ENCODE measurements around the gene SIX1.

Gene SIX1

DNA sequence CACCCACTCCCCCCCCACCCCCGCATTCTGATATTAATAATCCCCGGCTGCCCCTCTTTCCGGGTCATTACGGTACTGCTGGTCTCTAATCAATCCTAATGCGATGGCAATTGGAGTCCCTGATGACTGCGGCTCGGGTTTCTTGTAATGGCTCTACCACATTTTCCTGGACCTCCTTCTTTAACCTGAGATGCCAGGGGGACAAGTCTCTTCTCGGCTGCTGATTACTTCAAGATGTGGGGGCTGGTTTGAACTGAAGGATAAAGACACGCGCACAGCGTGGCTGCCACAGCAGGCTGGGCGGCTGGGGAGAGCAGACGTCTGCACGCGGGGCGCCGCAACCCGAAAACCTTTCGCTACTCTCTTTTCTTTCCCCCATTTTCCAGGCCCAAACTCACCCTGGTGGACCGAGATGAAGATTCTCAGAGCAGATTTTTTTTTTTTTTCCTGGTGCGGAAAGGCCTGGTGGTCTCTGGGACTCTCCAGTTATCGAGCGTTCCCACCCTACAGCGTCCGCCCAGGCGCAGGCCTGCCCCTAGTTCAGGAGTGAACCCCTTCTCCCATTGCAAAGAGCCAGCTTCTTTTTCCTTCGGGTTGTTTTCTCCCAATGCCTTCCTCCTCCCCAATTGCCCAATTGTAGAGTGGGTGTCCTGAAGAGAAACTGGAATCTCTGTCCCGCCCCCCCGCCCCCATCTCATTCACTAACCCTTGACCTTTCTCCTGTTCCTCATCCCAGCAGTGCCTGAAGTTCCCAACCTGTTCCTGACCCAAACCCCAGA, 6.0 kb upstream of the SIX1 start:
- no peak for DNase-seq (ENCODE audit: low spot score)

DNA sequence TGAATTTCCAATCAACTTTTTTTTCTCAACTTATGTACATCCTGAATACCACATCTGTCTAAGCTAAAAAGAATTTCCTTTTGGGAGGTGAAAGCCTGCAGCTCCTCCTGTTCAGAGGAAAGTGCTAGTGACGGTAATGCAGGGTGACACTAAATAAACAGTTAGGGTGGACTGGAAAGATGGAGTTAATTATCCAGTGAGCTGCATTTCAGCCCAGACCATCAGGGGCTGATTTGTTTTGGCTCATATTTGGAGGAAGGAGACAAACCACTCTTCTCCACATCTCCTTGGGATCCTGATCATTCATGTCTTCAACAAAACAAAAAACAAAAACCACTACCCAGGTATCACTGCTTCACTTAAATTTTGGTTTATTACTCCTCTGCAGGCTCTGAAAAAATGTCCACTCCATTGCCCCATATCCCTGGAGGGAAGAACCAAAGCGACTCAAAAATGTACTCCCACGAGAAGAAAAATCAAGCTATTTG, 5.1 kb upstream of the SIX1 start:
- no peak for DNase-seq (ENCODE audit: low spot score)

DNA sequence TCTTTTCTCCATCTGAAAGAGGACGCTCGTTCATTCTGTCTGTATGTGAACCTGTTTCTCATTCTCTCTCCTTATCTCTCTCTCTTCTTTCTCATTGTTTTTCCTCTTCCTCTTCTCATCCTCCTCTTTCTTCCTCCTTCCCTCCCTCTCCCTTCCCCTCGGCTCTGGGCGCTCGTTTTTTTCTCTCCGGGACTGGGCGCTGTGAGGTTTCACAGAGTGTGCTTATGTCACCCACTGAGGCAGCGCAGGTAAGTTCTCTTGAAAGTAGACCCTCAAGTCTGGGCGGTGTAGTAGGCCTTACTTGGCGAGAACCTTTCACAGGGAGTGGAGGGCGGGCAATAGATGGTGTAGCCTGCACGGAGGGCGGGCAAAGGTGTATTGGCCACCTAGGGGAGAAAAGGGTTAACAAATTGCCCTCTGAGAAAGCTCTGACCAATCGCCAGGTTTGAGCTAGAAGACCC, 4.5 kb upstream of the SIX1 start:
- no peak for DNase-seq (ENCODE audit: low spot score)

DNA sequence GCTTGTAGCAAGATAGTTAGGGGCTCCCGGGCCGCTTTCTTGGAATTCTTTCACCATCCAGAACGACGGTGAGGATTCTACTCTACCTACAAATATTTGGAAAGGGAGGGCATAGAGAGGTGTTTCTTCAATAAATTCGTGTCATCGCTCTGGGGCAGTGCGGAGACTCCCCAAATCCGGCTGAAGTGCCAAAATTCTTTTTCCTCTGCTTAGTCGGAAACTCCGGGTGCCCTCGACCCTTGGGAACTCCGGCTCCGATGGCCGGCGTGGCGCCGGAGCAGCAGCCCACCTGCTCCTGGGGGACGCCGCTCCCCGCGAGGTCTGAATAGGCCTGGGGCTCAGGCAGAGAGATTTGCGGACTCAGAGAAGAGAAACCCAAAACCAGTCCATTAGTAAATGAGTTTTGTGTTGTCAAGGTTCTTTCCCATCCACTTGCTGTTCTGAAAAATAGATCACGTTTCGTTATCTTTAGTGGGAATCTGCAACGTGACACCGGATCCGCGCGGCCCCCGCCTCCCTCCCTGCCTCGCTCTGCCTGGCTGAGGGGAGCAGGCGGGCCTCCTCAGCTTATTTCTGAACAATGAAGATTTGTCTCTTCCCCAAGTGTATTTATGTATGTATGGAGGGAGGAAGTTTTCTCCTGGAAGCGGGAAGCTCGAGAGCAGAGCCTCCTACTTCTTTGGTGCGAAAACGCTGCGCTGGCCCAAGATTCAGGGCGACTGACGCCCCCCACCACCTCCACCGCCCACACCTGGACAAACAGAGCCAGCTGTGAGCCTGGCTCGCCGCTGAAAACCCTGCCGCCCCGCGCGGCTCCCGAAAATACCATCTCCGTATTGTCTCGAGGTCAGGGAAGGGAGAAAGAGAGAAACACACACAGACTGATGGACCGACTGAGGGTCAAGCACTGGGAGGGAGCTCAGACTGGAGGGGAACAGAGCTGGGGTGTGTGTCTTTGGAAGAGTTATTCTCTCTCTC, 3.7 kb upstream of the SIX1 start:
- DNase-seq (ENCODE audit: low spot score), result no peak

DNA sequence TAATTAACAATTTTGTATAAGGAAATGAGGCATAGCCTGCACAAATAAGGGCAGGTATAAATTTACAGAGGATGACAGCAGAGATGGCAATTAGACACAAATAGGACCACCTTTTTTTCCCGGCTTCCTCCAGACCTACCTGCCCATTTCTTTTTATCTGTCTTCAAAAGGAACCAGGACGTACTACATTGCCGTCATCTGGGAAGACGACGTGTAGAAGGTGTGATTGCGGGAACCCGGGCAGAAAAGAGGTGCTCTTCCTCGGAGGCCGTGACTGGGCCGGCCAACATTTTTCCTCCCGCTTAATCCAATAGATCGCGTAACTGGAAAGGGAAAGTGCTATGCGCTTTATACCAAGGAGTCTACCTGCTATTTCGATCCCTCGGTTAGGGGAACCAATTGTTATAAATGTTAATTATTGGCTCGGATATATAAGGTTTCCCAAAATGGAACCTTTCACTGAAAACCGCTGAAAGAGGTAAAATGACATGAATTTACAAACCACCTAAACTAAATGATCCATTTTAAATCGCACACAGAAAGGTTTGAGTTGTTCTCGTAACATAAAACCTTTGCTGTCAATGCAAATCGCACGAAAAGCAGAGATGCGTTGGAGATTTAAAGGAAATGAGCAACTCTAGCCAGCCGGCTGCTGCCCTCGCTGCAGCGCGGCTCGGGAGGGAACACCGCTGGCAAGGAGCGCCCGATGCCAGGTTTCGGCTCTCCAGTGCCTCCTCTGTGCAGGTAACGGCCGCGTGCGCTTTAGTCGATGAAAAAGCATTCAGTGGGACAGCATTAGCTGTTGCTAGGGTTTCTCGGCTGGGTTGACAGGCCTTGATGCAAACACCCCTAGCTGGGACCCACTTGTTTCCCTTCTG, 2.8 kb upstream of the SIX1 start:
- no peak for DNase-seq (ENCODE audit: low spot score)

DNA sequence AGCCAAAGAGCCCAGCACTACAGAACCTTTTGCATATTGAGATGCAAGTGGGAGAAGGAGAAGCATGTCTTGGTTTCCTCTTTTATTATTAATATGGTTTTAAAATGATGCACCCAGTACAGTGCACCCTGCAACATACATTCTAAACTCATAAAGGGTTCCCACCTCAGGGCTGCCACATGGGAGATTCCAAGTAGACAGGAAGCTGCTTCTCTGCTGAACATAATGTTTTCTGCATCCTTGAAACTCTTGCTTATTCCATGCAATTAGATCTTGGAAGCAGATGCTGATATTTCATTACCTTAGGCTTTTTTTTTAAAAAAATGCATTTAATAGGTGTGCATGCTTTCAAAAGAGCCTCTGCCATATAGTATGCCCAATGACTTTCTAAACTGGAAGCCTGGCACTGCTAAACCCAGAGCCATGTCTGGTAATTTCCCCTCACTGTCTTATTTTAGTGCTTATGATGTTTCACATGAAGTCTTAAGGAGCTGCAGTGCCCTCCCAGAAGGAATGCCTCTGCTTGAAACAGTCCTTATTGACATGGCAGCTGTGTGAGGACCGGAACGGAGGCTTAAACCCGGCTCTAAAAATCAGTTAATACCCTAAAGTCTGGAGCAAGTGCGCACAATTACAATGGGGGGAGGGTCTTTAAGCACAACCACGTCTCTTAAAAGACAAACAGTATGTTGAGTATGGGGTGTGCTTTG, 2.0 kb upstream of the SIX1 start:
- no peak for DNase-seq (ENCODE audit: low spot score)

DNA sequence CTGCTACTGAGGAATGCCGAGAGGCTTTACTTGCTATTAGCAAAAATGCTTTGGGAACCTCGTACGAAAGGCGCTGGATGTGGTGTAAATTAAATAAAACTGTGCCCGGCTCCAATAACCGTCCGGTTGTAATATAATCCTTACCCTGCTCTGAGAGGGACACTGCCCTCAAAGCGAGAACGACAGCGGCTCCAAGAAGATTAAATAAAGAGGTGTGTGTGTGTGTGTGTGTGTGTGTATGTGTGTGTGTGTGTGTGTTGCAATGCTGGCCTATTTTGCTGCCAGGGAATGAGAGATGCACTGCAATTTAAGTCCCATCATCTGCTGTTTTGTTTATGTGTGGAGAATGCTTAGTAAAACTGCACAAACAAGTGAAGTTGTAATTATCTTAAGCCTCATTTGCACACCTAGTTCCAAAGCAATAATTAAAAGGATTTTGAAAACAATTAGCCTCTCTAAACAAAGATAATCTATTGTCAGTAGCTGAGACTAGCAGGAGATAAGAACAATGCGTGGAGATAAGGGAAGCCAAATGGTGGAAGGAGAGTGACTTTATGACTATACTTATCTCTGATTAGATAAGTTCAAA, 1.2 kb upstream of the SIX1 start:
- no peak for DNase-seq (ENCODE audit: low spot score)

DNA sequence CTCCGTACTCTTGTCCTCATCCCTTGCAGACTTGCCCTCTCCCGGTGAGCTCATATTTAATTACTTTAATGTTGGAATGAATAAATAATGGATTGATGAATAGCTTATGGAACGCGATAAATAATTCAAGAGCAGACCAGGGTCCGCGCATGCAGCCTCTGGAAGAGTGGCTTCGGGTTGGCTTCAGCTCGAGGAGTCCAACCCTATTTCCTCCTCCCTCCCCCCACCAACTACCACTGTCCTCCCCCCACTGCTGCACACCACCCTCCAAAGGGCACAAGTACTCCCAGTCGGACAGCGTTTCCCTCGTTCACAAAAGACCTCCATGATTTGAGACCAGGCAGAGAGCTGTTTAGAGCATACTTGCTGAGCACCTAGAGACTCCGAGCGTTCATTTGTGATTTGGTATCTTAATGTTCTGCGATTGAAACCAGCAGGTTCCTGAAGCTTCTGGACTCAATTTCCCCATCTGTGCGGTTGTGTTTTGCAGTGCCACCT, 647 bp upstream of the SIX1 start:
- DNase-seq (ENCODE audit: low spot score), result no peak

DNA sequence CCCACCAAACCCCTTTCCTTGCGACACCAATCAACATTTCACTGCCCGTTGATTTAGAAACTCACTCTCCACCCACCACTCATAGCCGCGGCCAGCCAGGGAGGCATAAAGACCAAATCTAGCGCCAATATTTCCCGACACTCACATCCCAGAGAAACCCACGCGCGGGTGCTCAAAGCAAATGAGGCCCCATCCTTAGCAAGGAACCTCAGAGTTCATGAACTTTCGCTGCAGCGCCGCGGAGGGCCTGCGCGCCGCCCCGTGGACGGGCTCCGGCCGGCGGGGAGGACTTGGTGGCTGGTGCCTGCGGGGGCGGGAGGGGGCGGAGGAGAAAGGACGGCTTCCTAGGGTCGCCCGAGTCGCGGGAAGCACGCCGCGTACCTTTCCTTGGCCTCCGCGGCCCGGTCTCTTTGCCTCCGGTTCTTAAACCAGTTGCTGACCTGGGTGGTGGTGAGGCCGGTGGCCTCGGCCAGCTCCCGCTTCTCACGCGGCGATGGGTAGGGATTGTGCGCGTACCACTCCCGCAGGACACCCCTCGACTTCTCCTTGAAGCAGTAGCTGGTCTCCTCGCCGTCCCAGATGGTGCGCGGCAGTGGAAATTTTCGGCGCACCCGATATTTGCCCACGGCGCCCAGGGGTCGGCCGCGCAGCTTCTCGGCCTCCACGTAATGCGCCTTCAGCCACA, 886 bp downstream of the SIX1 start:
- no peak for DNase-seq (ENCODE audit: low spot score)

DNA sequence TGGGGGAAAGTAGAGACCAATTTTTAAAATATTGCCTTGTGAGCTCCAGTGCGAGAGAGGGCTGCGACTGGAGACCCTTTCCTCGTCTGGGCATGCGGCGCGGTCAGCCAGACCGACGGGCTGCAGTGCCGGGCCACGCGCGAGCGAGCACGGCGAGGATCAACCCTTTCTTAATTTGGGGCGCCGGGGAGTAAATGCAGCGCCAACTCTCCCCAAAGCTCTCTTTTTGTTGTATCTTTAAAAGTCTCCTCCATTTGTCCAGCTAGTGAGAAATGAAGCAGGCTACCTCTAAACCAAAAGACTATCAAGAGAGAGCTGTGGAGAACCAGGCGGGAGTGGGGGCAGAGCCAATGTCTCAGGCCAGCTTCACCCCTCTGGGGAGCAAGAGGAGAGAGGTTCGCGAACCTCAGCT, 1.4 kb downstream of the SIX1 start:
- DNase-seq (ENCODE audit: low spot score), result no peak

DNA sequence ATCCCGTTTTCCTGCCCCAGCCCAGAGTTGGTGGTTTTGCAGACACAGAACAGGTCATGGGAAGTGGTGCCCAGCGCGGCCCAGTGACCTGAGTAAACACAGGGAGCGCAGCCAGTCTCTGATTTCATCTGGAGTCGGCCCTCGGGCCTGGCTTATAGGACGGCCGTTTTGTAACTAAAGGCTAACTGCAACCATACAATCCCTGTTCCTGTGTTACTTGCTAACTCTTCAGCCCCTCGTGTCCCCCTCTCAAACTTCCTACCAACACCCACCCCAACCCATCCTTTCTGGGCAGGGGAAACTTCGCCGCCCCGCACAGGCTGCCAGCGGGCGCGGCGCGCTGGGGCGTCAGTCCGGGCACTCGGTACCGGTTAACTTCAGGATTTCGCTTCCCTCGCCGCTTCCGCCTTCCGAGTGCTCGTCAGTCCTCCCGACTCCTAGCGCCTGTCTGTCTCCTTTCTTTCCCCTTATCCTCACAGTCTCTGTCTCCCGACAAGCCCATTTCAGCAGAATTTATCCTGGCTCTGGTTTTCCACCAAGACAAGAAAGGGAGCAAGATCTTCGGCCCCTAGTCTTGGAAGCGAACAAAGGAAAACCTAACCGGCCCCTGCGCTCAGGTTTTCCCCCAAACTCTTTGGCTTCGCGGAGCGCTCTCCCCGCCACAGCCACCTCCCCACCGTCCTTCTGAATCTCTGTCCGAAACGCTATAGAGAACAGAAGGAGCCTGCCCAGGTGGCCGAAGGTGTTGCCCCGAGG, 2.0 kb downstream of the SIX1 start:
- DNase-seq (ENCODE audit: low spot score), result no peak

DNA sequence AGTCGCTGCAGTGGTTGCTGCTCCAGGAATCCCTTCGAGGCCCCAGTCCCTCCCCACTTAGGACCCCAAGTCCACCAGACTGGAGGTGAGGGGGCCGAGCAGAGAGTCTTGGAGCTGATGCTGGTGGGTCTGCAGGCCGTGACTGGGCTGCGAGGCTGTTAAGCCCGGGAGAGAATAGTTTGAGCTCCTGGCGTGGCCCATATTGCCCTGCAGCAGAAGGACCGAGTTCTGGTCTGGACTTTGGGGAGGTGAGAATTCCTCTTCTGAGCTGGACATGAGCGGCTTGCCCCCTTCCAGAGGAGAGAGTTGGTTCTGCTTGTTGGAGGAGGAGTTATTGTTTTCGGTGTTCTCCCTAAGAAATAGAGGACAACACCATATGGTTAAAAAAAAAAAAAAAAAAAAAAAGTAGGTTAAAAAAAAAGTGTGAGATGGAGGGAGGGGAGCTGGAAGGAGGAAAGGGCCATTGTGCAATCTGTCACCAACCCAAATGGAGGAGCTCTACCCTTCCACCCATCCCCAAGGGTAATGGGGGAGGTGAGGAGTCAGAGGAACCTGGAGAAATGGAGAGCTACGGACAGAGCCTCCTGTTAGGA, 3.0 kb downstream of the SIX1 start:
- no peak for DNase-seq (ENCODE audit: low spot score)

DNA sequence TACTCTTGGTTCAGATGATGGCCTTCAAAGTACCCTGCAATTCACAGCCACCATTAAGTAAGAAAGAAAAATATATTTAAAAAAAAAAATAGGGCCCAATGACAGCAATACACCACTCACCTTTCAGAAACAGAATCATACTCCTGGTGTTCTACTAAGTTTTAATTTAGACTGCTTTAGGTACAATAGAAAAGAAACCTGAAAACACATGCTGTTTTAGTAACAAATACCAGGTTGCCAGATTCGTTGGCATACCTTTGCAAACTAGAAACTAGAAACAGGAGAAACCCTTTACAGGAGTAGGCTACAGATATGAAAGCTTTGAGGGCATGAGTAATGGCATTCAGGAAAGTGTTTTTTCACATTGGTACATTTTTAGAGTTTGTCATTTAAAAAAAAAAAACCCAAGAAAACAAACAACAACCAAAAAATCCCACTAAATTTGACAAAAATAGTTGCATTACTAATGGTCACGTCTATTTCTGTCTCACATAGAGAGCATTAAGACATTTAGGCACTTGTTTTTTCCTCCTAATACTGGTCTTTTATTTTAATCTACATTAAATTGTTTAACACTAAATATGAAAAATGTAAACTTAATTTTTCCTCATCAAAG, 4.0 kb downstream of the SIX1 start:
- DNase-seq (ENCODE audit: low spot score), result no peak

DNA sequence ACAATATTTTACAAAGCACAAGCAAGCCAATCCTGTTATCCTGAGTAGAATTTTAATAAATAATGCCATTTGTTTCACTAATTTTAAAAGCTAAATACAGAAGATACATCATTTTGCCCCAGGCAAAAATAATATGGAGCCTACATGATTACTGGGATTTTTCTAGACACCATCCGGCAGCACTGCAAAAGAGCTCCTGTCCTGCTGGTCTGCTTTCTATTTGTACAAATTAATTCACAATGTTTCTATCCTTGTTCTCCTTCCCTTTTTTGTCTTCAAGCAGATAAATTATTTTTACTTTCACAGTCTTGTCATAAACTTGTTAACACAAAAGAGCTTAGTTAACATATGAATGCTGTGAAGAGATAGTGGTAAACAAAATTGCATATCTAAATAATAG, 4.6 kb downstream of the SIX1 start:
- DNase-seq (ENCODE audit: low spot score), result no peak

DNA sequence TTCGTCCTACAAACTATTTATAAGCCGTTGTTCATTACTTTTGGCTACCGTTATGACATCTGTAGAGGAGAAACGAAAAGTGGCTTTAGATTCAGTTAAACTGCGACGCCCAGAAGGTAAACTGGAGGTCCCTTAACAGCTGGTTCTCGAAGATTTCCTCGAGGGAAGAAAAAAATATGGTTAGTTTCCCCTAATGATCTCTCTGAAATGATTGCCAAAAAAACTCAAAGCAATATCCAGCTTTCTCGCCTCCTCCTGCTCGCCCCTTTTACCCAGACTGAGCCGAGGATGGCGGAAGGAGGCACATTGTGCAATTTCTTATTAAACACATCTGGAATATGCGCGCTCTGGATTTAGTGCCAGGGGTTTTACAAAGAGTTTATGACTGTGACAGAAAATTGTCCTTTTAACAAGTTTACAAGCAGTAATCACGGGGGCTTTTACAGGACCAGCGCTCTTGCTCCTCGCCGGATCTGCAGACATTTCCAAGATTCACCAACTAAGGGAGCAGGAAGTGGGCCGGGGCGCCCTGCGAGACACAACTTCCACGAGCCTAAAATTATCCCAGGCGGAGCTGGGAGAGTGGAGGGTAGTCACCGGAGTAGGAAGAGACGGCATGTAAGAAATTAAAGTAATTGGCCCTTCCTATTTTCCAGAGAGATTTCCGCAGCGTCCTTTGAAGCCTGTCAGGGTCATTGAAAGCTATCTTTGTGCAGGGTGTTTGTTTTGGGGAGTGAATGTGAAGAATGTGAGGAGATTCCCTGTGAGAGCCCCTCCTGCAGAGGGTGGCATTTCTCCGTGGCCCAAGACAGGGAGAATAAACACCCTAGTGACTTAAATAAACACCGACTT, 5.6 kb downstream of the SIX1 start:
- DNase-seq (ENCODE audit: low spot score), result no peak

DNA sequence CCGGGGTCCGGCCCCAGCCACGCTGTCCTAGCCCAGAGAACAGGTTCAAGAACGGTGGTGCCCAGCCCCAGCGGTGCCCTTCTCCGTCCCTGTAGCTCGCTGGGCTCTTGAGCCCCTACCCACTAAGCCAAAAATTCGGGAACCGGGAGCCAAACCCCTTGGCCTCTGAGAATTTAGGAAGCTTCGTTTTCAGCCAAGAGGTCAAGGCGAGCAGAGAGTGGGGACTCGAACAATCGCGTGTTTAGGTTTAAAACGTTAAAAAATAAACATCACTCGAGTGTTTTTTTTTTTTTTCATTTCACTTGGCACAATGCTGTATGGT, 6.2 kb downstream of the SIX1 start:
- DNase-seq (ENCODE audit: low spot score), result no peak

DNA sequence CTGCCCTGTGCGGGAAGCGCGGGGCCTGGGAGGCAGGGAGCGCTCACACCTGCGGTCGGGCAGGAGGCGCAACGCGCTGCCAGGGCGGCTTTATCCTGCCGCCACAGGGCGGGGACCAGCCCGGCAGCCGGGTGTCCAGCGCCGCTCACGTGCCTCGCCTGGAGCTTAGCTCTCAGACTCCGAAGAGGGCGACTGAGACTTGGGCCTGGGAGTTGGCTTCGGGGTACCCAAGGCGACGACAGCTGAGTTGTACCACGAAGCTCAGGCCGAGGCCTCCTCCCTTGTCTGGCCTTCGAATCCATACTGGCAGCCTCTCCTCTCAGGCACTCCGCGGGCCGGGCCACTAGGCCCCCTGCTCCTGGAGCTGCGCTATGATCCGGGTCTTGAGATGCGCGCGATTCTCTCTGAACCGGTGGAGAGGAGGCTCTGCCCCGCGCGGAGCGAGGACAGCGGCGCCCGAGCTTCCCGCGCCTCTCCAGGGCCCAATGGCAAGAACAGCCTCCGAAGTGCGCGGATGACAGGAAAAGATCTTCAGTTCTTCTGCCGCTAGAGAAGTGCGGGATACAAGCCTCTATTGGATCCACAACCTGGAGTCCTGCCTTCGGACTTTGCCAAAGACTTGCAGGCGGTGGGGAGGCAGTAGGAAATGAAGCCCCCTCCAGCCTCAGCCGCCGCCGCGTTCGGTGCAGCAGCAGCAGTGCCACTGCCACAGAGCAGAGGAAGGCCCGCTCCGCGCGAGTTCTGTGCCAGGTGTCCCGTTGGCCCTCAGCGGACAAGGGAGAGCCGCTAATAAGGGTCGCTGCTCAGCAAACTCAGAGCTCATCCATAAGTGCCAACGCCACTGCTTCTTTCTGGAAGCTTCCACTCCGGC, 6.8 kb downstream of the SIX1 start:
- DNase-seq (ENCODE audit: low spot score), result no peak
